Coronary artery (tissue), 2 donors: ENCODE results near the gene ALB.
A peak's percentile ranks its signal among the peaks of the same experiment; 100 is the strongest.

Source experiments
- DNase-seq: peaks from one replicate; pipeline ENCODE4 v3.0.0-alpha.2; 2017; ENCODE audit warnings: low spot score
- H3K27ac ChIP-seq, 2 donors: fragments of 200-600 bp; sonication (generic); one replicate each; pipeline ENCODE4 v1.5.1; 2016 to 2019
- H3K4me3 ChIP-seq: fragments of 200-600 bp; sonication (generic); 2 replicates; pipeline ENCODE4 v1.5.1; 2016; ENCODE audit warnings: mild to moderate bottlenecking, moderate library complexity
- CTCF ChIP-seq: fragments of 200-600 bp; sonication (generic); IDR thresholded peaks from one replicate; pipeline ENCODE4 v1.5.1; 2019; ENCODE audit warnings: antibody characterized with exemption

ALB gene

GRCh38 chr4:73443224-73443623 is 39.1 kb downstream of the ALB start:
- Histone ChIP-seq H3K27ac (no peak overlapping the region), H3K4me3 (no peak overlapping the region)
- no peak for DNase-seq
- TF ChIP-seq CTCF = no peak

DNA sequence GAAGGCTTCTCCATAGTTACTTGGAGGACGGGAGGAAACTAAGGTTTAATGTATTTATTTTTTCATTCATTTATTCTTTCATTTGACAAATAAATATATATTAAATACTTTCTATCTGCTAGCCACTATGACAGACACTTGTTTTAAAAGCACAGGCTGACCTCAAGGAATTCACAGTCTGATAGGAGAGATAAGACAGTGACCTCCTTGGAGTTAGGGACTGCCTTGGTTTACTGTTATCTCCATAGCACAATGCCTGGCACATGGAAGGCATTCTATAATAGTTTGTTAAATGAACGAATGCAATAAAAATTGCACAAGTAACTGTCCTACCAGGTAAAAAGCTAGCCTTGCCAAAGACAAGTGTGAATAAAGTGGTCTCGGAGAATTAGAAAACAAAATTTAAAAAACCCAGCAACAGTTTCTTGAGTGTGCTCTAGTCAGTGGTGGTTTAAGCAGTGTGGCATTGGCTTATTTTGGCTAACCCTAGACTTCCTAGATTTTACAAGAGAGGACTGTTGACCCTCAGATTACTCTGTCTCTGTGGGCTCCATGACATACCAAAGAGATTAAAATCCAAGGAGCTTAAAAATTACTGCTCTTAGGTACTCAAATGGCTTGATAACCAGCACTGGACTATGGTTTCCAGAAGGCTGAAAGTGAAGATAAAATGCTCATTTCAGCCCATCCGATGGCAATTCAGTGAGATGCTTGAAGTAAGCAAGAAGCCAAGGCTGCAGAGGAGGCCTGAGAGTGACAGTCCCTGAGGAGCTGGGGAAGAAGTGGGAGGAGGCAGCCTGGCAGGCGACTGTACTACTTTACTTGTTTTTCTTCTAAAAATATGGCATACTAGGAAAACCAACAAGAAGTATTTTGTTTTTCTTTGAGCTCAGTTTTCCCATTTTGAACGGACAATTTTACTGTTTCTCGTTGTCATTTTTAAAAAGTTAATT is 41.6 kb downstream of the ALB start:
- no peak overlapping the region for H3K4me3 ChIP-seq

DNA sequence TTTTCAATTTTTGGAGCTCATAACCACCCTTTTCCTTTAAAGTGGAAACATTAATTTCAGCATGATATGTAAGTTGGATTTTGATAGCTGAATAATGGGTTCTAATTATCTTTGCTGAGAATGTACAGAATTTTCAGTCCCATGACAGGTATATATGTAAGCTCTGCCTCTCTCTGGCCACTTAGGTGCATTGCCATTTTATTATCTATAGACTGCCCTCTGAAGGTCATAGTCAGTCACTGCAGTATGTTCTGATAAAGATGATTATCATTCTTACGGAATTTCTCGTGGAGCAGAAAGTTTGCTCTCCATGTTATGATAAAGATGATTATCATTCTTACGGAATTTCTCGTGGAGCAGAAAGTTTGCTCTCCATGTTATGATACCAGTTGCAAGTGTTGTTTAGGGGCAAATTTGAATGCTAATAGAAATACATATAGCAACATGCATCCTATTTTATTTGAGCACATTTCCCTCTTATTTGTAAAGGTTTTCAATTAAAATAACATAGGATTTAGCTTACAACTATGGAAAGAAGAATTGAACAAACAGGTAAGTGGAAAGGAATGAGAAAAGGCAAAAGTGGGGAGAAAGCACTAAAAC is 42.4 kb downstream of the ALB start:
- no peak for DNase-seq
- no peak overlapping the region for H3K4me3 ChIP-seq
- no peak for TF ChIP-seq CTCF
- no peak overlapping the region for H3K27ac ChIP-seq

More for the DNA sequence above, 41.6 kb downstream of the ALB start:
- H3K27ac ChIP-seq = no peak overlapping the region
- no peak for DNase-seq
- no peak for TF ChIP-seq CTCF

- DNase-seq = no peak
- no peak for TF ChIP-seq CTCF
- H3K27ac ChIP-seq = no peak overlapping the region
- no peak overlapping the region for H3K4me3 ChIP-seq
These were observed 43.6 kb downstream of the ALB start for GRCh38 chr4:73447671-73448070.

DNA sequence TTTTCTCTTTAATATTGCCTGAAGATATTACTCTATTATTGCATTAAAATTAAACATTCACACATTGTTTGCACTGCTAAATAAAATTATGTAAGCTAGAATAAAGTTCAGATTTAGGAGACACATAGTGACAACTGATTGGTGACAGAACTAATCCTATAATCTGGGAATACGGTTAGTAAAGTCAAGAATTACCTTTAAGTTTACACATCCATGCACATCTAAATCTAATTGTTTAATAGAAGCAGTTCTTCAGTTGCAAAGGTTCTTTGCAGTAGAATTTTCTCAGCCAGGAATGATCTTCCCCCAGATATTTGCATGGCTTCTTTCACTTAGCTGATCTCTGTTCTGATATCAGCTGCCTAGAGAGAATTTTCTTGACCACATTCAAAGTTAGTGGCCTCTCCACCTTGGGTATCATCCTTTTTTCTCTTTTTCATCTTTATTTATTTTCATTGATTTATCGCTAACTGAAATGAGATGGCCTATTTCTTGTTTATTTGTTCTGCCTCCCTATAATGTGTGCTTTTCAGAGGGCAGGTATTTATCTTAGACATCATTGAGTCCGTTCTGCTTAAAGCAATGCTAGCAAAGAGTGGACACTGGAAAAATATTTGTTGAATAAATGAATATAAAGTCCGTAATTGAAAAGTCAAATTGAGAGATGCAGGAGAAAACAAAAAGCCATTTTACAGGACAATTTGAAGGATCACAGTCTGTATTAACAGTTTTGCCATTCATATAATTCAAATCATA is 44.5 kb downstream of the ALB start:
- no peak overlapping the region for H3K27ac ChIP-seq
- H3K4me3 ChIP-seq = no peak overlapping the region
- no peak for TF ChIP-seq CTCF
- no peak for DNase-seq

- no peak for TF ChIP-seq CTCF
- Histone ChIP-seq H3K4me3 (no peak overlapping the region), H3K27ac (peak overlapping the region in 1 of 2 donors; percentile 42)
- no peak for DNase-seq
These were observed 46.4 kb downstream of the ALB start for GRCh38 chr4:73450398-73451004.
